ENCODE measurements around the gene NAT8L. TPM values are rescaled to one million over a fixed set of nuclear protein-coding genes. Genes with fewer than 3 reads are reported as not detected.

Gene NAT8L
- total and polyA plus RNA-seq, 2 of the 4 experiments (the other 2 are of a cell fraction), result 0.05 TPM; not detected in 1

DNA sequence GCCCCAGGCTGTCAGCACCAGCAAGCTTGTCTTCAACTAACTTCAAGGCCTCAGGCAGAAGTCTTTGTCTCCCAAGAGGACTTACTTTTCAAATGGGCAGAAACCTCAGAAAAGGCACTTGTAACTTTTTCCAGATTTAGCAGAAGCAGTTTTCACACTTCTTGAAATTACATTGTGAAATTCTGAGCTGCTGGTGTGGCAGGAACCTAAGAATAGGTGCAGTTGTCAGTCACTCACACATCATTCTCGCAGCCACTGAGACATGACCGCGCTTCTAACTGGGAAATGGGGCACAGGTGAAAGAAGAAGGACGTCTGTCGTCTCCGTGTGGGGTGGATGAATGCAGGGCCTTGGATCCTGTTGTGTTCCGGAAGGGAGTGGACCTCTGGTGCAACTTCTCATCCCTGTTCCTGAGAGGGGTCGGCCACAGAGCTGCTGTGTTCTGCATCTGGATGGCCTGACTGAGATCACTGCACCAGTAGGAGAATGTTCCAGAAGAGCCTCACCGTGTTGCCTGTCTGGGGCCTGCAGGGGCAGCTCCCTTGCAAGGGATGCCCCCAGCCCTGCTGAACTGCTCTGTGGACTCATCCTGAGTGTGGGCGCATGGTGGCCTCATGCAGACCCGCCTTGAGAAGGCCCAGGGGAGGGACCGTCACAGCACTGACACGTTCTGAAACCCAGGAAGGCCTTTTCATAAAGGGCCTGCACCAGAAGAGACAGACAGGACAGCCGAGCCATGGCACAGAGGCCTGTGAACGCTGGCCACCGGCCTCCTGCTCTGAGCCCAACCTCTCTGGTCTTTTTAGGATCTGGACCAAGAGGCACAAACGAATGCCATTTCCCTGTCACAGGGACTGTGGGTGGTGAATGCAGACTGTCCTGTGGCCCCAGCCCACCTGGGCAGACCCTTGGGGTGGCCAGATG, 18.7 kb downstream of the NAT8L start:
- no peak overlapping the region for H2BK20ac ChIP-seq (ENCODE audit: low read depth, low read length)
- in situ Hi-C loops (cut with MboI; ENCODE audit: low sequenced_read_pairs) (no loop called here), intact Hi-C loops (cut with micrococcal nuclease) (no loop called here), dilution Hi-C loops (cut with HindIII; ENCODE audit: low sequenced_read_pairs, unreplicated experiment) (no loop called here)
- no peak overlapping the region for H3K14ac ChIP-seq (replicated peaks; ENCODE audit: low read depth, low read length)
- H2BK15ac ChIP-seq (ENCODE audit: low read depth, low read length), result no peak overlapping the region
- BruUV-seq (replicated peaks), result no TSS peak
- no peak overlapping the region for H2BK120ac ChIP-seq (ENCODE audit: low read depth, low read length)
- H2BK5ac ChIP-seq (ENCODE audit: low read depth, low read length, poor library complexity, severe bottlenecking), result no peak overlapping the region
- H3K56ac ChIP-seq (ENCODE audit: extremely low read depth, insufficient read depth, low read length), result no peak overlapping the region
- H3K23ac ChIP-seq (ENCODE audit: low read depth, low read length), result no peak overlapping the region
- ATAC-seq (ENCODE audit: low read depth) (no peak), DNase-seq (no peak)
- TF ChIP-seq RAD21 (IDR thresholded peaks at IDR 0.05; ENCODE audit: low read length), result no peak
- no peak overlapping the region for H3K4me2 ChIP-seq (ENCODE audit: low read depth, low read length)
- peaks cover 23% of the 10 kb centered on the region for H3K27me3 ChIP-seq (ENCODE audit: control insufficient read depth, insufficient read depth, low read length)
- H3K9ac ChIP-seq (ENCODE audit: low read depth, low read length), result no peak overlapping the region
- no peaks in the 10 kb centered on the region for H3K79me1 ChIP-seq (ENCODE audit: low read depth in 1 of 2, low read length in 2 of 2)
- no peak overlapping the region for H3K27ac ChIP-seq (ENCODE audit: insufficient read depth, low read length)
- 71% methylated on average over 7 of the region's 17 CpGs; no CpG with 5 or more reads in 1 of the 2 experiments for WGBS, 2 experiments (ENCODE audit: extremely low coverage in 2 of 2, insufficient read length in 1 of 2)
- no peak overlapping the region for H3K4ac ChIP-seq (ENCODE audit: low read depth, low read length)
- H4K20me1 ChIP-seq (ENCODE audit: insufficient read depth, low read length), result no peaks in the 10 kb centered on the region
- POLR2A ChIA-PET (ENCODE audit: unreplicated experiment), result interaction anchor here (0.6 kb wide), 1 partner anchor 11 kb away, joined by 5 read pairs; no protein-coding TSS in a partner anchor
- H4K8ac ChIP-seq (ENCODE audit: low read depth in 2 of 2, low read length in 2 of 2), result no peak overlapping the region
- no peak overlapping the region for H4K91ac ChIP-seq (ENCODE audit: insufficient read depth, low read depth, low read length)
- H2AK9ac ChIP-seq (replicated peaks; ENCODE audit: low read depth, low read length, poor library complexity), result peak overlapping the region; percentile 28
- H2AFZ ChIP-seq (replicated peaks; ENCODE audit: low read length, poor library complexity), result no peak overlapping the region
- CTCF ChIA-PET, result no interaction called here
- no peaks in the 10 kb centered on the region for H3K36me3 ChIP-seq (ENCODE audit: control insufficient read depth, insufficient read depth, low read length)
- no peak overlapping the region for H3K18ac ChIP-seq (ENCODE audit: low read depth, low read length)
- H3K9me1 ChIP-seq (ENCODE audit: insufficient read depth, low read length), result no peaks in the 10 kb centered on the region
- no peak overlapping the region for H4K5ac ChIP-seq (ENCODE audit: low read depth, low read length)
- H3K9me3 ChIP-seq (ENCODE audit: control insufficient read depth, insufficient read depth, low read length), result no peaks in the 10 kb centered on the region
- H3K4me1 ChIP-seq (ENCODE audit: control insufficient read depth, insufficient read depth, low read length), result no peaks in the 10 kb centered on the region
- H2AK5ac ChIP-seq (ENCODE audit: low read depth, low read length), result no peak overlapping the region
- H3K4me3 ChIP-seq (ENCODE audit: insufficient read depth, low read depth, low read length), result no peak overlapping the region
